ENCODE results near the gene CD58.

DNA sequence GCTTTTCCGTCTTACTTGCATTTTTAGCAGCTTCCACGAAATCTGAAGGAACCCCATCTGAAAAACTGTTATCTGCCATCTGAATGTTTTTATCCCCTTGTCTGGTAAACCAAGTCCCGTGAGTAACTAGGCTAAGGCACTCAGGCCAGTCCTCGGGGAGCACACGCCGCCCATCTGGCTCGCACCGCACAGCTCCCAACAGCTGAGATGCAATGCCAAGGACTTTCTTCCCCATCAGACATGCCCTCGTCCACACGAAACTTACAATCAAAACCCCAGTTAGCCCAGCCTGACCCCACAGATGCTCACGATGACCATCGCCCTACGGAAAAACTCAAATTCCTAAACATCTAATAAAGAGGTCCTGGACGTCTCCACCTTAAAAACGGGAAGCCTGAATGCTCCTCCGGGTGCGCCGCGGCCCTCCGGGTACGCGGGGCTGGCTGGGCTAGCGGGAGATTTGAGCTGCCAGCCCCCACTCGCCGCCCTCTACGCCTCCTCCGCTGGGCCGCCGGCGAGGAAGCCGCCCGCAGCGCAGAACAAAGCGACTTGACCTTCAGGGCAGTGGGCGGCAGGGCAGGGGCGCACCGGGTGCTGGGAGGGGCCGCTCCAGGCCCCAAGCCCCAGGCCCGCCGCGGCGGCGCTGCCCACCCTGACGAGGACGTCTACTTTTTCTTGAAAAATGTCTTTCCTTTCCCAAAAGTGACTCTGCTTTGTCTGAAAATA lies 36.6 kb downstream of the CD58 start:
- TF ChIP-seq CTCF (optimal IDR thresholded peaks at IDR 0.05 in 1 of 3, IDR thresholded peaks at IDR 0.05 in 1 of 3, conservative IDR thresholded peaks at IDR 0.05 in 1 of 3; ENCODE audit: extremely low read depth in 1 of 3, insufficient read depth in 2 of 3, low read length in 3 of 3) (no peak), EZH2 (IDR thresholded peaks at IDR 0.05; ENCODE audit: low read length) (no peak)

Measured in keratinocyte (primary cell).